KMS-11 (cell line): Measurements from ENCODE around the gene RNF144A.

ENCODE experiments used
- H2AFZ ChIP-seq: fragments of 200-600 bp; sonication (generic); 2 replicates; pipeline ENCODE4 v1.6.1; 2016; ENCODE audit warnings: antibody characterized with exemption, mixed run types, low read depth
- H3K27ac ChIP-seq: fragments of 200-600 bp; sonication (generic); 2 replicates; pipeline ENCODE4 v1.6.1; 2016; ENCODE audit warnings: mild to moderate bottlenecking, mixed run types
- H3K27me3 ChIP-seq: fragments of 200-600 bp; sonication (generic); 2 replicates; pipeline ENCODE4 v1.6.1; 2017; ENCODE audit warnings: mild to moderate bottlenecking, low read depth, mixed run types, moderate library complexity; ENCODE audit not compliant: insufficient read depth
- H3K36me3 ChIP-seq: fragments of 200-600 bp; sonication (generic); 2 replicates; pipeline ENCODE4 v1.6.1; 2017; ENCODE audit warnings: mild to moderate bottlenecking, mixed run types; ENCODE audit not compliant: insufficient read depth
- H3K4me1 ChIP-seq: fragments of 200-600 bp; sonication (generic); 2 replicates; pipeline ENCODE4 v1.6.1; 2016; ENCODE audit warnings: mild to moderate bottlenecking, low read depth, mixed run types; ENCODE audit not compliant: poor library complexity, severe bottlenecking
- H3K4me2 ChIP-seq: fragments of 200-600 bp; sonication (generic); 2 replicates; pipeline ENCODE4 v1.7.0; 2016; ENCODE audit warnings: mild to moderate bottlenecking, mixed run types
- H3K4me3 ChIP-seq: fragments of 200-600 bp; sonication (generic); IDR thresholded peaks from 2 replicates; pipeline ENCODE4 v1.6.1; 2017; ENCODE audit warnings: low read depth, low read length, mixed read lengths; ENCODE audit not compliant: insufficient read depth
- H3K79me2 ChIP-seq: fragments of 200-600 bp; sonication (generic); 2 replicates; pipeline ENCODE4 v1.6.1; 2016; ENCODE audit warnings: low read depth, mixed run types; ENCODE audit not compliant: insufficient read depth
- H3K9ac ChIP-seq: fragments of 200-600 bp; sonication (generic); 2 replicates; pipeline ENCODE4 v1.6.1; 2016; ENCODE audit warnings: mild to moderate bottlenecking, mixed run types
- H4K20me1 ChIP-seq: fragments of 200-600 bp; sonication (generic); 2 replicates; pipeline ENCODE4 v1.6.1; 2016; ENCODE audit warnings: mild to moderate bottlenecking, mixed run types; ENCODE audit not compliant: insufficient read depth
- CTCF ChIP-seq: fragments of 200-600 bp; sonication (generic); conservative IDR thresholded peaks from 2 replicates; pipeline ENCODE4 v1.6.1; 2017; ENCODE audit warnings: low read depth, mild to moderate bottlenecking, antibody characterized with exemption, low read length, moderate library complexity, mixed read lengths

RNF144A gene

GRCh38 chr2:6885968-6886367 lies 31.2 kb upstream of the RNF144A start:
- no peaks in the 10 kb centered on the region for H3K36me3 ChIP-seq
- no peaks in the 10 kb centered on the region for H4K20me1 ChIP-seq
- H3K4me3 ChIP-seq = no peak overlapping the region
- no peak for TF ChIP-seq CTCF
- H3K4me1 ChIP-seq = no peaks in the 10 kb centered on the region
- no peak overlapping the region for H3K9ac ChIP-seq
- H3K27me3 ChIP-seq = no peaks in the 10 kb centered on the region
- H2AFZ ChIP-seq = no peak overlapping the region
- H3K79me2 ChIP-seq = no peaks in the 10 kb centered on the region
- H3K4me2 ChIP-seq = no peak overlapping the region
- H3K27ac ChIP-seq = no peak overlapping the region

GRCh38 chr2:6887751-6888192 lies 29.4 kb upstream of the RNF144A start:
- H3K4me2 ChIP-seq = no peak overlapping the region
- no peak overlapping the region for H3K9ac ChIP-seq
- no peaks in the 10 kb centered on the region for H3K27me3 ChIP-seq
- no peak overlapping the region for H2AFZ ChIP-seq
- H3K4me3 ChIP-seq = no peak overlapping the region
- H4K20me1 ChIP-seq = no peaks in the 10 kb centered on the region
- no peak for TF ChIP-seq CTCF
- H3K79me2 ChIP-seq = no peaks in the 10 kb centered on the region
- no peak overlapping the region for H3K27ac ChIP-seq
- H3K4me1 ChIP-seq = no peaks in the 10 kb centered on the region
- no peaks in the 10 kb centered on the region for H3K36me3 ChIP-seq

GRCh38 chr2:6888724-6889123 lies 28.5 kb upstream of the RNF144A start:
- Histone ChIP-seq H3K27ac (no peak overlapping the region), H2AFZ (no peak overlapping the region), H3K4me1 (no peaks in the 10 kb centered on the region), H3K36me3 (no peaks in the 10 kb centered on the region), H3K4me3 (no peak overlapping the region), H4K20me1 (no peaks in the 10 kb centered on the region), H3K27me3 (no peaks in the 10 kb centered on the region), H3K9ac (no peak overlapping the region), H3K4me2 (no peak overlapping the region), H3K79me2 (no peaks in the 10 kb centered on the region)
- TF ChIP-seq CTCF = no peak

GRCh38 chr2:6893876-6894482 lies 23.2 kb upstream of the RNF144A start:
- Histone ChIP-seq H4K20me1 (no peaks in the 10 kb centered on the region), H3K4me1 (no peaks in the 10 kb centered on the region), H2AFZ (no peak overlapping the region), H3K27me3 (no peaks in the 10 kb centered on the region), H3K4me2 (no peak overlapping the region), H3K79me2 (no peaks in the 10 kb centered on the region), H3K9ac (no peak overlapping the region), H3K36me3 (no peaks in the 10 kb centered on the region), H3K4me3 (no peak overlapping the region), H3K27ac (no peak overlapping the region)
- no peak for TF ChIP-seq CTCF
